ENCODE measurements around the gene CDH13.

The CDH13 gene

GRCh38 chr16:82793528-82794245 is 166.9 kb downstream of the CDH13 start:
- DNase-seq, result no peak

GRCh38 chr16:82796047-82796446 is 169.3 kb downstream of the CDH13 start:
- DNase-seq, result no peak

GRCh38 chr16:82801361-82801760 is 174.6 kb downstream of the CDH13 start:
- no peak for DNase-seq

- no peak for DNase-seq
Measured at GRCh38 chr16:82805866-82806265, 179.1 kb downstream of the CDH13 start.

- DNase-seq, result no peak
Measured at GRCh38 chr16:82807311-82807710, 180.5 kb downstream of the CDH13 start.

GRCh38 chr16:82808036-82808435 is 181.3 kb downstream of the CDH13 start:
- no peak for DNase-seq

- DNase-seq, result no peak
Measured at GRCh38 chr16:82810077-82810476, 183.3 kb downstream of the CDH13 start.

- DNase-seq, result no peak
Measured at GRCh38 chr16:82814059-82814458, 187.3 kb downstream of the CDH13 start.

- DNase-seq, result no peak
Measured at GRCh38 chr16:82819286-82819685, 192.5 kb downstream of the CDH13 start.

- DNase-seq, result no peak
Measured at GRCh38 chr16:82820855-82821254, 194.1 kb downstream of the CDH13 start.

- no peak for DNase-seq
Measured at GRCh38 chr16:82824408-82824807, 197.6 kb downstream of the CDH13 start.

- DNase-seq, result no peak
Measured at GRCh38 chr16:82829301-82829700, 202.5 kb downstream of the CDH13 start.

GRCh38 chr16:82830944-82831343 is 204.2 kb downstream of the CDH13 start:
- no peak for DNase-seq

GRCh38 chr16:82832821-82833220 is 206.1 kb downstream of the CDH13 start:
- DNase-seq, result no peak

GRCh38 chr16:82833378-82833993 is 206.7 kb downstream of the CDH13 start:
- no peak for DNase-seq

GRCh38 chr16:82834151-82834815 is 207.5 kb downstream of the CDH13 start:
- no peak for DNase-seq

- DNase-seq, result no peak
Measured at GRCh38 chr16:82835487-82836155, 208.9 kb downstream of the CDH13 start.

GRCh38 chr16:82841108-82841507 is 214.3 kb downstream of the CDH13 start:
- DNase-seq, result no peak

- no peak for DNase-seq
Measured at GRCh38 chr16:82843606-82844271, 217.0 kb downstream of the CDH13 start.

GRCh38 chr16:82845116-82845515 is 218.3 kb downstream of the CDH13 start:
- DNase-seq, result no peak

- DNase-seq, result no peak
Measured at GRCh38 chr16:82846806-82847205, 220.0 kb downstream of the CDH13 start.

GRCh38 chr16:82848013-82848412 is 221.2 kb downstream of the CDH13 start:
- no peak for DNase-seq

- no peak for DNase-seq
Measured at GRCh38 chr16:82852388-82853008, 225.7 kb downstream of the CDH13 start.

Measured in NCI-H226 (cell line).